PC-3 (cell line): ENCODE results near the gene LACTBL1. TPM values are rescaled to one million over a fixed set of nuclear protein-coding genes. Genes with fewer than 3 reads are reported as not detected.

Experiments
- ATAC-seq: fragments of 200-7000 bp; cut with Tn5 transposase; 2 replicates; pipeline ENCODE4 v1.9.1; 2020; ENCODE audit warnings: mild to moderate bottlenecking, moderate library complexity
- BruUV-seq: library from RNA; stranded (reverse); fragments of 400-500 nt; replicated peaks from 2 replicates; lab custom pipeline; 2021; lab: Mats Ljungman, UMichigan
- CTCF ChIA-PET: fragments of 300-600 bp; sonication (Branson Sonifier 250); formaldehyde crosslinking; loops from one replicate; lab custom pipeline; 2022; ENCODE audit warnings: antibody characterized with exemption; lab: Charles Lee
- POLR2A ChIA-PET: fragments of 300-600 bp; sonication (Branson Sonifier 250); formaldehyde crosslinking; loops from one replicate; lab custom pipeline; 2022; ENCODE audit warnings: antibody characterized with exemption; ENCODE audit not compliant: unreplicated experiment; lab: Charles Lee
- DNase-seq: peaks from one replicate; pipeline ENCODE4 v3.0.0-alpha.2; 2015
- H2AFZ ChIP-seq: fragments of 300-600 bp; sonication (generic); 2 replicates; pipeline ENCODE4 v1.6.0; 2016; ENCODE audit warnings: antibody characterized with exemption, low read length
- H3F3A ChIP-seq: fragments of 300-600 bp; sonication (generic); one replicate; pipeline ENCODE4 v1.6.0; 2017; ENCODE audit warnings: antibody characterized with exemption, low read length, control low read depth, mild to moderate bottlenecking; ENCODE audit not compliant: unreplicated experiment
- H3K27ac ChIP-seq: fragments of 300-600 bp; sonication (generic); 2 replicates; pipeline ENCODE4 v1.5.1; 2016; ENCODE audit warnings: mild to moderate bottlenecking, low read length
- H3K27me3 ChIP-seq: fragments of 300-600 bp; sonication (generic); 2 replicates; pipeline ENCODE4 v1.6.1; 2016; ENCODE audit warnings: low read length, mixed read lengths
- H3K36me3 ChIP-seq: fragments of 300-600 bp; sonication (generic); 2 replicates; pipeline ENCODE4 v1.6.1; 2016; ENCODE audit warnings: low read depth, mixed run types, low read length, mixed read lengths
- H3K4me1 ChIP-seq: fragments of 300-600 bp; sonication (generic); 2 replicates; pipeline ENCODE4 v1.5.1; 2016; ENCODE audit warnings: low read length; ENCODE audit not compliant: insufficient read depth
- H3K4me2 ChIP-seq: fragments of 300-600 bp; sonication (generic); 2 replicates; pipeline ENCODE4 v1.6.0; 2016; ENCODE audit warnings: low read length
- H3K4me3 ChIP-seq: fragments of 300-600 bp; sonication (generic); 2 replicates; pipeline ENCODE4 v1.5.1; 2016; ENCODE audit warnings: mild to moderate bottlenecking, low read length, mixed read lengths
- H3K79me2 ChIP-seq: fragments of 300-600 bp; sonication (generic); 2 replicates; pipeline ENCODE4 v1.6.1; 2017; ENCODE audit warnings: low read length, mixed read lengths
- H3K9ac ChIP-seq: fragments of 300-600 bp; sonication (generic); 2 replicates; pipeline ENCODE4 v1.6.0; 2016; ENCODE audit warnings: mild to moderate bottlenecking, low read length
- H3K9me2 ChIP-seq: fragments of 300-600 bp; sonication (generic); replicated peaks from 2 replicates; pipeline ENCODE4 v1.6.1; 2016; ENCODE audit warnings: mixed run types, low read length, mixed read lengths
- H3K9me3 ChIP-seq: fragments of 300-600 bp; sonication (generic); 2 replicates; pipeline ENCODE4 v1.6.1; 2016; ENCODE audit warnings: low read length, mixed read lengths
- H4K20me1 ChIP-seq: fragments of 300-600 bp; sonication (generic); 2 replicates; pipeline ENCODE4 v1.6.1; 2016; ENCODE audit warnings: low read length, mixed read lengths
- EZH2 ChIP-seq: fragments of 300-600 bp; sonication (generic); IDR thresholded peaks from one replicate; pipeline ENCODE4 v1.6.1; 2017; ENCODE audit warnings: antibody characterized with exemption, mild to moderate bottlenecking, low read length; ENCODE audit not compliant: unreplicated experiment
- EZH2phosphoT487 ChIP-seq: fragments of 300-600 bp; sonication (generic); IDR thresholded peaks from 2 replicates; pipeline ENCODE4 v1.6.1; 2018; ENCODE audit warnings: mild to moderate bottlenecking, antibody characterized with exemption, low read length, borderline replicate concordance
- intact Hi-C: fragments of 100-400 bp; cut with micrococcal nuclease; formaldehyde crosslinking; loops from 2 replicates; pipeline ENCODE4 v1.9.0; 2023
- total RNA-seq: library from RNA; depleted of rRNA; stranded (reverse); fragments of >200 nt; gene quantifications from 2 replicates; pipeline ENCODE4 v1.2.3, GENCODE V29; 2014
- TF ChIP-seq, protein P1 (sequence below): fragments of 300-600 bp; sonication (generic); conservative IDR thresholded peaks from 2 replicates; pipeline ENCODE4 v1.5.1; 2017; ENCODE audit warnings: antibody characterized with exemption, low read depth, mild to moderate bottlenecking, low read length

Gene LACTBL1
- total RNA-seq, 1 experiment from 2014 or later, result not detected

DNA sequence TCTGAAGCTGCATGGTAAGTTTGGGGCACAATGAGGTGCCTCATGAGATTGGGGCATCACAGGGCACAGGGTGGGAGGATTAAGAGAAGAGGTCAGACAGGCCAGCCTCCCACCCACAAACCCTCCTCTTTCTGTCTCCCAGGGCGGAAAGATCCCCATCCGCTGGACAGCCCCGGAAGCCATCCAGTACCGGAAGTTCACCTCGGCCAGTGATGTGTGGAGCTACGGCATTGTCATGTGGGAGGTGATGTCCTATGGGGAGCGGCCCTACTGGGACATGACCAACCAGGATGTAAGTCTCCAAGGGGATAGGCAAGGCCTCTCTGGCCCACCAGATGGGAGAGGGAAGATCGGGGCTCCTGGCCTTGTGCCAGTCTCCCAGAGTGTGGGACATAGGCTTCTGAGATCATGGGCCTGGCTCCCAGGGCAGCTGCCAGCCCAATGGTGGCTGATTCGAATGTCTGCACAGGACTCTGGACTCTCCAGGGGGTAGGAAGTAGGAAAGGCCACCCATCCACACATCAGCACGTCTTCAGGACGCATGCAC, 63.7 kb downstream of the LACTBL1 start:
- ATAC-seq (no peak), DNase-seq (no peak)
- ChIA-PET CTCF (no interaction called here), POLR2A (no interaction called here)
- no peaks in the 10 kb centered on the region for H4K20me1 ChIP-seq
- no peak overlapping the region for H2AFZ ChIP-seq
- no peak overlapping the region for H3K27ac ChIP-seq
- intact Hi-C loops, result no loop called here
- no peak overlapping the region for H3K4me3 ChIP-seq
- H3K9me2 ChIP-seq, result no peaks in the 10 kb centered on the region
- no peaks in the 10 kb centered on the region for H3K9me3 ChIP-seq
- H3F3A ChIP-seq, result no peaks in the 10 kb centered on the region
- H3K4me1 ChIP-seq, result no peaks in the 10 kb centered on the region
- H3K79me2 ChIP-seq, result no peaks in the 10 kb centered on the region
- TF ChIP-seq, protein P1, sequence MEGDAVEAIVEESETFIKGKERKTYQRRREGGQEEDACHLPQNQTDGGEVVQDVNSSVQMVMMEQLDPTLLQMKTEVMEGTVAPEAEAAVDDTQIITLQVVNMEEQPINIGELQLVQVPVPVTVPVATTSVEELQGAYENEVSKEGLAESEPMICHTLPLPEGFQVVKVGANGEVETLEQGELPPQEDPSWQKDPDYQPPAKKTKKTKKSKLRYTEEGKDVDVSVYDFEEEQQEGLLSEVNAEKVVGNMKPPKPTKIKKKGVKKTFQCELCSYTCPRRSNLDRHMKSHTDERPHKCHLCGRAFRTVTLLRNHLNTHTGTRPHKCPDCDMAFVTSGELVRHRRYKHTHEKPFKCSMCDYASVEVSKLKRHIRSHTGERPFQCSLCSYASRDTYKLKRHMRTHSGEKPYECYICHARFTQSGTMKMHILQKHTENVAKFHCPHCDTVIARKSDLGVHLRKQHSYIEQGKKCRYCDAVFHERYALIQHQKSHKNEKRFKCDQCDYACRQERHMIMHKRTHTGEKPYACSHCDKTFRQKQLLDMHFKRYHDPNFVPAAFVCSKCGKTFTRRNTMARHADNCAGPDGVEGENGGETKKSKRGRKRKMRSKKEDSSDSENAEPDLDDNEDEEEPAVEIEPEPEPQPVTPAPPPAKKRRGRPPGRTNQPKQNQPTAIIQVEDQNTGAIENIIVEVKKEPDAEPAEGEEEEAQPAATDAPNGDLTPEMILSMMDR, result no peak
- no peak for TF ChIP-seq EZH2
- no peak for TF ChIP-seq EZH2phosphoT487
- H3K27me3 ChIP-seq, result no peaks in the 10 kb centered on the region
- H3K4me2 ChIP-seq, result no peak overlapping the region
- no TSS peak for BruUV-seq
- no peaks in the 10 kb centered on the region for H3K36me3 ChIP-seq
- no peak overlapping the region for H3K9ac ChIP-seq

- H3K9me2 ChIP-seq, result no peaks in the 10 kb centered on the region
- intact Hi-C loops, result no loop called here
- no peak for TF ChIP-seq EZH2
- no peak for TF ChIP-seq EZH2phosphoT487
- TF ChIP-seq, protein P1, result no peak
- no peak for DNase-seq
- no peak overlapping the region for H3K27ac ChIP-seq
- ATAC-seq, result no peak
- no peaks in the 10 kb centered on the region for H4K20me1 ChIP-seq
- H3K4me2 ChIP-seq, result no peak overlapping the region
- H3K9me3 ChIP-seq, result no peaks in the 10 kb centered on the region
- H2AFZ ChIP-seq, result no peak overlapping the region
- POLR2A ChIA-PET, result no interaction called here
- no TSS peak for BruUV-seq
- H3K27me3 ChIP-seq, result no peaks in the 10 kb centered on the region
- no peaks in the 10 kb centered on the region for H3K79me2 ChIP-seq
- CTCF ChIA-PET, result no interaction called here
- no peak overlapping the region for H3K9ac ChIP-seq
- H3K4me3 ChIP-seq, result no peak overlapping the region
- no peaks in the 10 kb centered on the region for H3K4me1 ChIP-seq
- H3K36me3 ChIP-seq, result no peaks in the 10 kb centered on the region
- H3F3A ChIP-seq, result no peaks in the 10 kb centered on the region
These were observed 65.1 kb downstream of the LACTBL1 start for GRCh38 chr1:22907528-22907927.

DNA sequence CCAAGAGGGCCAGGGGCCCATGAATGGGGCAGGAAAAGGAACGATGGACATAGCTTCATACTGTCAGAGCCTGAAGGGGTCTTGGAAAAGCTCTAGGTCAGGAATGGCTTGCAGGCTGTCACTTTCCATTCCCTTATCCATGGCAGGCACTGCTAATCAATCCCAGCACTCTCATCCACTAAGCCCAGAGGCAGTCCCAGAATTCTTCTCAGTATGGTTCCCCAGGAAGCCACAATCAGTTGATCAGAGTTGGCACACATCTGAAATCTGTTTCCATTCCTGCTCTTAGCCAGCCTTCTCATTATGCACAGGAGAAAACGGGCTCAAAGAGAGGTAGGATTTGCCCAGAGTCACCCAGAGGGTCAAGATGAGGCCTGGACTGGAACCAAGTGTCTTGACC, 65.7 kb downstream of the LACTBL1 start:
- TF ChIP-seq EZH2phosphoT487, result no peak
- no peak for TF ChIP-seq EZH2
- TF ChIP-seq, protein P1, result no peak

More for the DNA sequence above, 65.7 kb downstream of the LACTBL1 start:
- H3K27me3 ChIP-seq, result no peaks in the 10 kb centered on the region
- no peaks in the 10 kb centered on the region for H3K9me2 ChIP-seq
- ChIA-PET POLR2A (interaction anchor here (0.6 kb wide), 1 partner anchor 46 kb away, joined by 6 read pairs; no protein-coding TSS in a partner anchor), CTCF (no interaction called here)
- no peaks in the 10 kb centered on the region for H3K4me1 ChIP-seq
- no peak overlapping the region for H3K9ac ChIP-seq
- H3K36me3 ChIP-seq, result no peaks in the 10 kb centered on the region
- H3K4me2 ChIP-seq, result no peak overlapping the region
- no peaks in the 10 kb centered on the region for H3K9me3 ChIP-seq
- no peak overlapping the region for H2AFZ ChIP-seq
- no peak overlapping the region for H3K27ac ChIP-seq
- no peak for ATAC-seq
- H3F3A ChIP-seq, result no peaks in the 10 kb centered on the region
- no peak for DNase-seq
- no peak overlapping the region for H3K4me3 ChIP-seq
- BruUV-seq, result no TSS peak
- H3K79me2 ChIP-seq, result no peaks in the 10 kb centered on the region
- intact Hi-C loops, result no loop called here
- H4K20me1 ChIP-seq, result no peaks in the 10 kb centered on the region
